Subcutaneous adipose tissue (tissue), 4 donors: Measurements from ENCODE around the gene GDAP1L1. TPM values are rescaled to one million over a fixed set of nuclear protein-coding genes. Genes with fewer than 3 reads are reported as not detected.

Experiments
- total RNA-seq, 4 donors: library from RNA; depleted of rRNA; stranded (reverse); fragments of >200 nt; gene quantifications; one replicate each; pipeline ENCODE4 v1.1.0, GENCODE V29; 2016
- TF ChIP-seq, protein P1 (sequence below): fragments of 450-650 bp; IDR thresholded peaks from one replicate; pipeline ENCODE4 v1.5.1; 2016; ENCODE audit warnings: low read depth, mild to moderate bottlenecking, control low read depth, antibody characterized with exemption, moderate library complexity

GDAP1L1 gene
- total RNA-seq, 4 donors from 2014 or later = not detected

DNA sequence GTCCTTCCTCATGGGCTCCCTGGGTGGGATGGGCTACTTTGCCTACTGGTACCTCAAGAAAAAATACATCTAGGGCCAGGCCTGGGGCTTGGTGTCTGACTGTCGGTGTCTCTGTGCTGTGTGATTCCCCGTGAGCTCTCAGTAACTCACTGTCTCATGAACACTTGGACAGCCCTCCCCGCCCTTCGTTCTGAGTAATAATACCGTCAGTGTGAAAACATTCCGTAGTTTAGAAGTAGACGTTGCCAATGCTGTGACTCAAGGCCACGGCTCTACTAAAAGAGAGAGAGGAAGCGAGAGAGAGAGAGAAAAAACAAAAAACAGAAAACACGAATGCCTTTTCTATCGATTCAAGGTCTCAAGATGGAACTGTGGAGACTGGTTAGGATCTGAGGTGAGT lies 32.1 kb downstream of the GDAP1L1 start:
- TF ChIP-seq, protein P1, sequence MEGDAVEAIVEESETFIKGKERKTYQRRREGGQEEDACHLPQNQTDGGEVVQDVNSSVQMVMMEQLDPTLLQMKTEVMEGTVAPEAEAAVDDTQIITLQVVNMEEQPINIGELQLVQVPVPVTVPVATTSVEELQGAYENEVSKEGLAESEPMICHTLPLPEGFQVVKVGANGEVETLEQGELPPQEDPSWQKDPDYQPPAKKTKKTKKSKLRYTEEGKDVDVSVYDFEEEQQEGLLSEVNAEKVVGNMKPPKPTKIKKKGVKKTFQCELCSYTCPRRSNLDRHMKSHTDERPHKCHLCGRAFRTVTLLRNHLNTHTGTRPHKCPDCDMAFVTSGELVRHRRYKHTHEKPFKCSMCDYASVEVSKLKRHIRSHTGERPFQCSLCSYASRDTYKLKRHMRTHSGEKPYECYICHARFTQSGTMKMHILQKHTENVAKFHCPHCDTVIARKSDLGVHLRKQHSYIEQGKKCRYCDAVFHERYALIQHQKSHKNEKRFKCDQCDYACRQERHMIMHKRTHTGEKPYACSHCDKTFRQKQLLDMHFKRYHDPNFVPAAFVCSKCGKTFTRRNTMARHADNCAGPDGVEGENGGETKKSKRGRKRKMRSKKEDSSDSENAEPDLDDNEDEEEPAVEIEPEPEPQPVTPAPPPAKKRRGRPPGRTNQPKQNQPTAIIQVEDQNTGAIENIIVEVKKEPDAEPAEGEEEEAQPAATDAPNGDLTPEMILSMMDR = no peak

DNA sequence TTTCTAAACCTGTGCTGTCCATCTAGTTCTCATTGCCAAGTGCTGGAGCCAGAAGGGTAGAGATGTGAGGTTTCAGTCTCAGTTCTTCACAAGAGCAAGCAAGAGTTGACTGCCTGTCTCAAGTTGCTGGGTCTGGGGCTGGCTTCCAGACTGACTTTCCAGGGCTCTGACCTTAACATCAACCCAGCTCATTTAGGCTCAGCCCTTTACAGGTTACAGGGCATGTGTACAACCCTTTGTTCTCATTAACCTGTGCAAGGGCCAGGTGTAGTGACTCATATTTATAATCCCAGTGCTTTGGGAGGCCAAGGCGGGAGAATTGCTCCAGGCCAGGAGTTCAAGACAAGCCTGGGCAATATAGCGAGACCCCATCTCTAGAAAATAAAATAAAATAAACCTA lies 33.3 kb downstream of the GDAP1L1 start:
- TF ChIP-seq, protein P1 = no peak

DNA sequence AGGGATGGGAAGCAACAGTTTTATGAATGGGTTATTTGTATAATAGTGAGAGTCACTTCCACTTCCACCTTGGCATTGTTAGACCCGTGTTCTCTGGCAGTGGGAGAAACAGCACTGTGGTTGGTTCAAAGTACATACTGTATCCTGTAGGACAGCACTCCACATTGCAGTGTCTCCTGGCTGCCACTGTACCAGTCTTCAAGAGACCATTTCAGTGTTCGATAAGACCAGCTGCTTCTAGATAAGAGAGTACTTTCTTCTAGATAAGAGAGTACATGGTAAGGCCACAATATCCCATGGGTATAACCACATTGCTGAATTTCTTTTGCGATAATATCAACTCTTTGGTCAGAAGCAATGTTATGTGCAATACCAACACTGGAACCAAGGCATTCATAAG lies 35.1 kb downstream of the GDAP1L1 start:
- TF ChIP-seq, protein P1 = no peak

DNA sequence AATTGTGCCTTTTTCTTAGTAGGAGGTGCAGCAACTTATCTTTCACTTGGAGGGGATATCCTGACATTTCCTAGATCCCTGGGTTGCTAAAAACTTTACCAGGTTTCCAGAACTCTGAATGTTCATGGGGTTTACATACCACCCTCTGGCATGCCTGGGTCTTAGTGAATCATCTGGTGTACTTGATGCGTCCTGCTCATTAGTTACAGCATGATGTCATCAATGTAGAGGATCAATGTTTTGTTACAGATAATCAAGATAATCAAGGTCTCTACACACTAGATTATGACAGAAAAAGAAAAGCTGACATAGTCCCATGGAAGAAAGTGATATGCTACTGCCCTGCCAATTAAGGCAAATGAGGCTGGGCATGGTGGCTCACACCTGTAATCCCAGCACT lies 36.9 kb downstream of the GDAP1L1 start:
- TF ChIP-seq, protein P1 = no peak

DNA sequence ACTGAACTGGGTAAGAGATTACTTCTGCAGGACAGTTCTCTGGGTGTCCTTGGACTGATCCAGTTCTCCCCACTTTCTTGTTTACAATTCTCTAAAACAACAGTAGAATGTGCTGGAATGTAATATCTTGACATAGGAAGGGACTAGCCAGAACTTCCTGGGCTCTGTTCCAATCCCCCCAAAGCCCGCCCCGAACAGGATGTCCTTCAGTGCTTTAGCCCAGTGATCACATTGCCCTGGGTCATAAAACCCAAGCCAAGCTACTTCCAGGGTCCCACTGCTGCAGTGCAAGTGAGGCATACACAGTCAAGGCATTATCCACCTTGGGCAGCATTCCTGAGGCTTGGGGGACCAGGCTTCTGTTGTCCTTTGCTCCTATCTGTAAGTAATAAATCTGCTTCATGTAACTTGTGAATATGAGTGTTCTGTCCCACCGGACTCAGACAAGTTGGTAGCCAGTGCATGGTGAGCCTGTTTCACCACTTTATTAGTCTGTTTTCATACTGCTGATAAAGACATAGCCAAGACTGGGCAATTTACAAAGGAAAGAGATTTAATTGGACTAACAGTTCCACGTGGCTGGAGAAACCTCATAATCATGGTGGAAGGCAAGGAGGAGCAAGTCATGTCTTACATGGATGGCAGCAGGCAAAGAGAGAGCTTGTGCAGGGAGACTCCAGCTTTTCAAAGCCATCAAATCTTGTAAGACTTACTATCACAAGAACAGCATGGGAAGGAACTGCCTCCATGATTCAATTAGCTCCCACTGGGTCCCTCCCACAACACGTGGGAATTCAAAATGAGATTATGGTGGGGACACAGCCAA lies 40.4 kb downstream of the GDAP1L1 start:
- TF ChIP-seq, protein P1 = no peak

DNA sequence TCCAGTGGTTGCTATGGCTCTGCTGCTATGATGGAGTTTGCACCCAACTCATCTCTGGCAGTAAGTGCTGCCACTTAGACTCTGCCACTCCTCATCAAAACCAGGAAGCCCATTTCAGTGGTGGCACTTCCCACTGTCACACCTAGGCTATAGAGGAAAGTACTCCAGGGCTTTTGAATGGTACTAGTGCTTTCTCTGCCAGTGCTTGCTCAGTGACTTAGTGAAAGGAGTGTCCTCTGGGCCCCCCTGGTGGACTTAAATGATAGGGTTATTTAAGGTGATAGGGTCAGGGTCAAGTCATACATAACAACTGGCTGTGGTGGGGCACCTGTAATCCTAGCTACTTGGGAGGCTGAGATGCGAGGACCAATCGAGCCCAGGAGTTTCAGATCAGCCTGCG lies 41.1 kb downstream of the GDAP1L1 start:
- TF ChIP-seq, protein P1 = no peak

DNA sequence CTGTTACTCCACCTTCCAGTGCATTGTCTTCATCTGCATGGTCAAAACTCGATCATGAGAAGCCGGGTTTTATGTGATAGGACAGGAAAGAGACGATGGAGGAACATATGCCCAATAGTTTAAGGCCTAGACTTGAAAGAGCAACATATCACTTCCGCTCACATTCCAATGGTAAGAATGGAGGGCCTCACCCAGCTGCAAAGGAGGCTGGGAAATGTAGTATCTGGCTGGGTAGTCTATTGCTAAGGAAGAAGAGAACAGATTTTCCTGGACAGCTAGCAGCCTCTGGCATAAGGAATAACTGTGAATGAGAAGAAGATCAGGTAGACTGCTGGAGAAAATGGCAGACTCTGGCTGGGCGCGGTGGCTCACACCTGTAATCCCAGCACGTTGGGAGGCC lies 44.6 kb downstream of the GDAP1L1 start:
- TF ChIP-seq, protein P1 = no peak
